Left colon (tissue), 2 donors: Measurements from ENCODE around the gene NEDD4L. TPM values are rescaled to one million over a fixed set of nuclear protein-coding genes. Genes with fewer than 3 reads are reported as not detected.
A peak's percentile ranks its signal among the peaks of the same experiment; 100 is the strongest.
"Not testable (repeated sequence)": the region's sequence is repeated elsewhere in the genome, so short reads cannot be mapped to it uniquely, and the experiment has no call there.

Experiments used
- ATAC-seq: fragments of 200-7000 bp; cut with Tn5 transposase; one replicate; pipeline ENCODE4 v1.9.1; 2020; ENCODE audit warnings: mild to moderate bottlenecking, moderate library complexity
- DNase-seq, 2 donors: peaks; one replicate each; pipeline ENCODE4 v3.0.0-alpha.2; 2020
- intact Hi-C, 2 donors: fragments of 100-400 bp; cut with DNase I in 1 of 2; cut with micrococcal nuclease in 1 of 2; formaldehyde crosslinking; loops; one replicate each; pipeline versions ENCODE4 v1.11.2 to v1.14.0; 2022; cut with DNase I, micrococcal nuclease
- total RNA-seq, 2 donors: library from RNA; stranded (reverse); fragmentation: NEBNext Ultra II Directional; extraction: Animal tissue kit (Norgen Biotek cat#: 25700); gene quantifications; one replicate each; pipeline ENCODE4 v1.2.1, GENCODE V29; 2021
- donor health status: DM: no; HTN: no; CAD: no.
- donor health status: DM: yes; HTN: yes; CAD: no.

Gene NEDD4L
- total RNA-seq, 2 donors from 2014 or later: 176 to 332 TPM

- ATAC-seq (peak; percentile 21), DNase-seq (no peak)
- intact Hi-C loops: no loop called here
These were observed 334.7 kb downstream of the NEDD4L start for GRCh38 chr18:58378411-58379379.

DNA sequence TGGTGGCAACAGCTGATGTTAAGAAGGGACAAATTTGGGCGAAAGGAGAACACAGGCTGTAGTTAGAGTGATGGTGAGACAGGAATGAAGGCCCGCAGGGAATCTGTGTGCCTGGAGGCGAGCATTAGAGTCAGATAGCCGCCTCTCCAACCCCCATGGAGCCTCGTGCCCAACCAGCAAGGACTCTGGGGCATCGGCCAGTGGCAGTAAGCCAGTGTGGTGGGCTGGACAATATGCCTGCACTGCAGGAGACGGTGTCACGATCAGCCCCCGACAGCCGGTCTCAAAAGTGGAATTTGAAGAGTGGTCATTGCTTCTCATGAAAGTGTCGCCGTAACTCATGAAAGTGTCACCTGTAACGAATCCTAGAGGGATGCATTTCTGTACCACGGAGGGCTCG lies 335.4 kb downstream of the NEDD4L start:
- intact Hi-C loops: no loop called here
- ATAC-seq (no peak), DNase-seq (no peak)

GRCh38 chr18:58380113-58380512 lies 336.1 kb downstream of the NEDD4L start:
- DNase-seq, intact Hi-C loops, ATAC-seq: not testable (repeated sequence)

DNA sequence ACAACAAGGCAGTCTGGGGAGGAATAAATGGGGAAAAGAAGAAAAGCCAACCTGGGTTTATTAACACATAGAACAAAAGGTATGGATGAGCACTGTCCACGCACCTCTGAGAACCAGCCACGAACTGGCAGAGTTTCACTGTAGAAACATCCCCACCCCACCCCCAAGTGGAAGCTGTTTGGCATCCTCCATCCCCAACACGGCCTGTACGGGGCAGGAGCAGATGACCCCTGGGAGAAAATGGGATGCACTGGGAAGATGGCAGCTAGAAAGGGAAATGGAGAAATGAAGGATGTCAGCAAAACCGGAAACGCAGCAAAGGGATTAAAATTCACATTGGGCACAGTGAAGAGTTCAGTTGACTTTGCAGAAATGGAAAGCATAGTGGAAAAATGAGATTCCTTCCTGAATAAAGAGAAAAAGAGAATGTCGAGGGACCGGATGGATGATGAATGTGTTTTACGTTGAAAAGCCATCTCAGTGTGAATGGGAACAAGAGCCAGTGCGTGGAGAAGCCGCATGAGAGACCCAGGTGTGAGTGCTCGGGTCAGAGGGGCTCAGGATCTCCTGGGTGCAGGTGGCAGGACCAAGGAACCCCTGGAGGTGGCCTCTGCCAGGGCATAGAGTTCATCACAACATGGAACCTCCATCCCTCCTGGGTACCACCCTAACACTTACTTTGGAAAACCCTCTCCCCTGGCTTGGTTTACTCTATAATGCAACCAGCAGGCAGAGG lies 337.8 kb downstream of the NEDD4L start:
- ATAC-seq (no peak), DNase-seq (no peak)
- intact Hi-C loops: no loop called here

DNA sequence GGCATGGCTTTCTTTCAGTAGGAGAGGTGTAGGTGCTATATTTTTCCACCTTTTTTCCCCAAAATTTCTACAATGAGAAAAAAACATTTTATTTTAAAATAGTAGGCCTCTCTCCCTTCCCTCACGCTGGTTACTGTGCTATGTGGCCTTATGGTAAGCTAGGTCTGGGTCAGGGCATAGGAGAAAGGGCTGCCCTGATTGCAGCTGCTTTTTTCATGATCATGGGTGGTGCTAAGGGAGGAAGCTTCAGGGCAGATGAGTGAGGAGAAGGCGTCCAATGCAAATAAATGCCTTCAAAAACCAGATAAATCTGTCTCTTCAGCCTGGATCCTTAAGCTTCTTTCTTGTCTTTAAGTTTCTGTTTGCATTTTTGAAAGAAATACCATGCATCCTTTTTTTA lies 338.4 kb downstream of the NEDD4L start:
- DNase-seq: no peak
- intact Hi-C loops: no loop called here
- ATAC-seq: no peak

DNA sequence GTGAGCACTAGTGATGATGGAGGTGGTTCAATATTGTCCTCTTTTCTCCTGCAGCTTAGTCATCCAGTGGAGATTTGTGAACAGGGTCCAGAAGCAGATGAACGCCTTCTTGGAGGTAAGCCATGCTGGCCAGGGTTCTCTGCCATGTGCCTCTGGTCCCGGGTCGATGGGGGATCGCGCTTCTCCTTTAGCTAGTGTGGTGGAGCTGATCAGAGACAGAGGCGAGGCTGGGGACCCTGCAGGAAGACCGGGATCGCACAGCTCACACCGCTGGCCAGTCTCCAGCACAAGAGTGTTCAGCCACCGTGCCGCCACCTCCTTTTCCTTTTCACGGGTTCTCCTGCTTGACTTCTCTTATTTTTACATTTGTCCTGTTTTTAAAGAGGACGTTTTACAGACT lies 341.4 kb downstream of the NEDD4L start:
- intact Hi-C loops: no loop called here

DNA sequence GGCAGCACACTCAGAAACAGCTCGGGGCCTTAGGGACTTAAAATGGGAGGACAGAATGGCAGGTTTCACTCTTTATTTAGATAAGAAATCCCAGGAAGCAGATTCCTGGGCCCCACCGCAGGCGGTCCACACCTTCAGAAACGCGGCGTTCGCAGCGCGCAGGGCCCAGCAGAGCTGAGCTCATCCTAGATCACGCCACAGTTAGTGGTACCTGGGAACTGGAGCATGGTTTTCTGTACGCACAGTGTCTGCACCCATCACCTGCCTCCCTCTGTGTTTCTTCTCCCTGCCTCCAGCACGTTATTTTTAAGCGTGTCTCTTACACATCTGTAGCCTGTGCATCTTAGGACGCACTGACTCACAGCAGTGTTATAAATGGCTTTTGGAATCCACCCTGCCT lies 342.8 kb downstream of the NEDD4L start:
- intact Hi-C loops: no loop called here
- DNase-seq (no peak), ATAC-seq (no peak)

More for the DNA sequence above, 341.4 kb downstream of the NEDD4L start:
- DNase-seq (no peak), ATAC-seq (no peak)

GRCh38 chr18:58387716-58388115 lies 343.7 kb downstream of the NEDD4L start:
- ATAC-seq (no peak), DNase-seq (no peak)
- intact Hi-C loops: no loop called here

DNA sequence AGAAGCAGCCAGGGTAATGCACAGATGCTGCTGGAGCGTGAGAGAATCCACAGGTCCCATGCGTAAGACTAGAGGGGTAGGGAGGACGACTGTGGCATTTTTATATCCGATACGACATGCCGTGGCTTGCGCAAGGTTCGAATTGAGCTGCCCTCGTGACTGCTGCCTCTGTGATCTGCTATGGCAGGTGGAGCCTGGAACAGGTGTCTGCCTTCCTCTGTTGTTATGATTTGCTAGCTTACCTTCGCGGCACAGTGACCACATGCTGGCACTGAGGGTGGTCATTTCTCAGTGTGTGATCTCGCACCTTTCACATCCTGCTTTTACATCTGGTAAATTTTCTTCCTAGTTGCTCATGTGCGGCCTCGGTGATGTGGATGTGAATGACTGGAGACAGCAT lies 344.7 kb downstream of the NEDD4L start:
- DNase-seq (no peak), ATAC-seq (no peak)
- intact Hi-C loops: no loop called here

GRCh38 chr18:58389745-58390144 lies 345.7 kb downstream of the NEDD4L start:
- intact Hi-C loops: no loop called here
- ATAC-seq (no peak), DNase-seq (no peak)

- ATAC-seq: no peak
- intact Hi-C loops: no loop called here
- no peak for DNase-seq
These were observed 346.4 kb downstream of the NEDD4L start for GRCh38 chr18:58390399-58390798.

GRCh38 chr18:58391231-58391825 lies 347.3 kb downstream of the NEDD4L start:
- intact Hi-C loops: no loop called here
- no peak for ATAC-seq
- no peak for DNase-seq

GRCh38 chr18:58391932-58392323 lies 347.9 kb downstream of the NEDD4L start:
- ATAC-seq: no peak
- no peak for DNase-seq
- intact Hi-C loops: no loop called here

GRCh38 chr18:58392324-58393000 lies 348.4 kb downstream of the NEDD4L start:
- ATAC-seq: no peak
- no peak for DNase-seq
- intact Hi-C loops: no loop called here

- intact Hi-C loops: no loop called here
- no peak for DNase-seq
- peak; percentile 78 for ATAC-seq
These were observed 349.3 kb downstream of the NEDD4L start for GRCh38 chr18:58393295-58393694.

GRCh38 chr18:58394046-58394445 lies 350.0 kb downstream of the NEDD4L start:
- ATAC-seq (no peak), DNase-seq (no peak)
- intact Hi-C loops: no loop called here

DNA sequence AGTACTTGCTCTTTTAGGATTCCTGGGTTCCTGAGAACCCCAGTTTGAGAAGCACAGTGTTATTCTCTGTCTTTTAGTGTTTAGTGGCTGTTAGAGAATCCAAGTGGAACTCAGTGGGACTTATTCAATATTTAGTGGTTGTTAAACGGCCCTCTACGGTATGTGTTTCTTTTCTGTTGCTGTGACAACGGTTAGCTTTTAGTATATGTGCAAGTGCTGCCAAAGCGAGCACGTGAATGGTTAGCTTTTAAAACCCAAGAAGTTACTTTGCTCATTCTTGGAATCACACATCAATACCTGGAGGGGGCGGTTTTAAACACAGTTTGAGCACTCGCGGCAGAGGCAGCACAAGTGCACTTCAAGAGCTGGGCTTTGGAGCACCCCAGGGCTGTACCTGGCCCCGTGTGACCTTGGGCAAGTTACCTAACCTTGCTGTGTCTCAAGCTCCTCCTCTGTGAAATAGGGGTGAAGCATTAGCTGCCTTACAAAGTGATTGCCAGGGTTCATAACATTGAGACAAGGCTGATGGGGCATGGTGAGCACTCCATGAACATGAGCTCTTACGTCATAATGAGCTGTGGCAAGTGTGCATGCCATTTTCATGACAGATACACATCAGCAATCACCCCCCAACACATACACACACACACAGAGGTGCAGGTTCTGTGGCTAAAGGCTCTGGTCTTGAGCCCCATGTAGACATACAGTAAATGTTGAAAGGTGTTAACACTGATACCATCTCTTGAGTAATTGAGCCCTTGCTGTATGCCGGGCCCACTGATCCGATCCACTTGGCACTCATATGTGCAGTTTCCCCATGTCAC lies 350.8 kb downstream of the NEDD4L start:
- intact Hi-C loops: no loop called here
- ATAC-seq (no peak), DNase-seq (no peak)

- DNase-seq (no peak), ATAC-seq (no peak)
- intact Hi-C loops: no loop called here
These were observed 352.1 kb downstream of the NEDD4L start for GRCh38 chr18:58396144-58396543.
